Superior temporal gyrus (tissue), 1 donor: ENCODE measurements around the gene RNF220.

Source experiments
- DNase-seq: peaks from one replicate; pipeline ENCODE4 v3.0.0-alpha.2; 2016; ENCODE audit errors: extremely low spot score

RNF220 gene

DNA sequence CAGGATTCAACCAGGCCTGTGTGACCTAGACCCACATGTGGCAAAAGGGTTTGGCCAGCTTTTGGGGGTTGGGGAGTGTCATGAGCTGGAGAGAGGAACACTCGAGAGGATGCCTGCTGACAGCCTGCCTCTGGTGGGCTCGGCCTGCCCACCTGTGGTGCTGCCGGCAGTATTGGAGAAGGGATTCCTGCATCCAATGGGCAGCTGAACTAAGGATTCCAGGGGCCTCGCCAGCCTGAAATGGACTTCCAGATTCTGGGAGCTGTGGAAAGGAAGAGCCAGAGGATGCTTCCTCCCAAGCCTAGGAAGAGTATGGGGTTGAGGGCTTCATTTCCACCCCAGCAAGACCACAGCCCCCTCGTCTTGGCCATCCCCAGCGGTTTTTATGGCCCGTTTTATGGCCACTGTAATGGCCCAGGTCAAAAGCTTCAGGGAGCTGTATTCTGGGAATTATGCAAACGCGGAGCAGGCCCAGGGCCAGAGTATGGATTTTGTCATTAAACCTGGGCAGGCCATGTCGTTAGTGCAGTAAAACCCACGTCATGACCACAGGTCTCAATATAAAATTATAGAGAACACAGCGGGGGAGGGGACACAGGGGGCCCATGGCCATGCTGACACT, 205.6 kb downstream of the RNF220 start:
- DNase-seq: no peak

GRCh38 chr1:44611419-44611818, 206.4 kb downstream of the RNF220 start:
- no peak for DNase-seq

- no peak for DNase-seq
These were observed 206.8 kb downstream of the RNF220 start for GRCh38 chr1:44611866-44612265.

- no peak for DNase-seq
These were observed 208.9 kb downstream of the RNF220 start for GRCh38 chr1:44613941-44614340.

- no peak for DNase-seq
These were observed 211.4 kb downstream of the RNF220 start for GRCh38 chr1:44616284-44616990.

DNA sequence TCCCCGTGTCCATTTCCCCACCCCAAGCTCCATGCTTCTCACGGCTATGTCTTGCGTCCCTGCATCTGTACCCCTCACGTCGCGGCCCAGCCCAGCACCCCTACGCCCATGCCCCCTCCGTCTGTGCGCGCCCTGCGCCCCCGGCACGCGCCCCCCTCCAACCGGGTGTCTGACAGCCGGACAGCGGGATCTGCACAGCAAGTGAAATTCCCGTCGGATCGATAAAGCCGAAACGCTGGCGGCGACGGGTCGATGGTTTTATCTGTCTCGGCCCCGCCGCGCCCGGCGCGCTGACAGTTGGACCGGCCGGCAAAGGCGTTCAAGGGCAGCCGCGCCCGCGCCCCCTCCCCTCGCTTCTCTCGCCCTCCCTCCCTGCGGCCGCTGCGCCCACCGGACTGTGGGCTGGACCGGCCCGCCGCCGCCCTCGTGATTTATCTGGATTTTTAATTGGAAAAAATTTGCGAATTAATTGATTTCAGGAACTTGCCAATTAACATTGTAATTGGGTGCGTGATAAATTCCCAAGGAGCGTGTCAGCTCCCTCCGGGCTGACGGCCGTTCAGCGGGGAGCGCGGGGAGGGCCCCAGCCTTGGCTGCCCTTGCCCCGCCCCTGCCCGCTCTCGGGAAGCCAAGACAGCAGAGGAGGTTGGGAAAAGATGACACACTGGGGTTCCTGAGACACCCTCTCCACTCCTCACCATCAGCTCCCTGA, 212.1 kb downstream of the RNF220 start:
- no peak for DNase-seq

GRCh38 chr1:44617703-44618029, 212.6 kb downstream of the RNF220 start:
- DNase-seq: no peak

DNA sequence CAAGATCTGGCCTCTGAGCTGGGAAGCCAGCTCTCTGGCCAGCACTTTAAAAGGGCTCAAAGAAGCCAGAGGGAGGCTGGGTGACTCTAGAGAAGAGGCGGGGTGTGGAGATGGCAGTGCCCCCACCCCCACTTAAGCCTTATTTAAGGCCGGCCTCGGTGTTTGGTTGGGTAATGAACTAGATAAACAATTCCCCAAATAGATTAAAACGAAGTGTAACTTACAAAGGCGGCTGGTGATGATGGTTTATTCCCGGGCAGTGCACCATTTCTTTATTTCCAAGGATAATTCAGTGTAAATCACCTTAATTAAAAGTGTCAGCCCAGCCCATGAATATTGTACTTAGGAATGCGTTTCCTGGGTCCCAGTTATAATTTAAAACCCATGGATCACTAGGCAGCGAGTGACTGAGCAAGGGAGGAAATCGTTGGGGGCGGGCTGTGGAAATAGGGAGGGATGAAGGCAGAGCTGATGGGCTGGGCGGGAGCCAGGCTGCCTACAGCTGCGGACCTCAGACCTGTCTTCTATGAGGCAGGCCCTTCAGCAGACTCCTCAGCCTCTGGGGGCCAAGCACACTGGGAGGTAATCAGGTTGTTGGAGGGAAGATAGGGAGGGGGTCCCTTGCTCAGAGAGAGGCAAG, 214.3 kb downstream of the RNF220 start:
- DNase-seq: no peak

DNA sequence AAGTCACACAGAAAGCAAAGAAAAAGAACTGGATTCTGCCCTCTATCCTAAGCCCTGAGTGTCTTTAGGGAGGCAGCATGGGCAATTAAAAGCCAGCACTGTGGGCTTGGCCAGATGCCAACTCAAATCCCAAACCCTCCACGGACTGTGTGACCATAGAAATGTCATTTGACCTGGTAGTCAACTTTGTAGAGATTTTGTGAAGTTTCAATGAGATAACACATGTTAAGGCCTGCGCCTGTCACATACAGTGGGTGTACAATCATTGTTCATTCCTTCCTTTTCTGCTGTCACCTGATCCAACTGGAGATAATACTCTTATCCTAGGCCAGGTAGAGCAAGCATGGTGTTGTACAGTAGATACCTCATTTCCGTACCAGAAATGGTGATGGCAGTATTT, 215.0 kb downstream of the RNF220 start:
- no peak for DNase-seq

DNA sequence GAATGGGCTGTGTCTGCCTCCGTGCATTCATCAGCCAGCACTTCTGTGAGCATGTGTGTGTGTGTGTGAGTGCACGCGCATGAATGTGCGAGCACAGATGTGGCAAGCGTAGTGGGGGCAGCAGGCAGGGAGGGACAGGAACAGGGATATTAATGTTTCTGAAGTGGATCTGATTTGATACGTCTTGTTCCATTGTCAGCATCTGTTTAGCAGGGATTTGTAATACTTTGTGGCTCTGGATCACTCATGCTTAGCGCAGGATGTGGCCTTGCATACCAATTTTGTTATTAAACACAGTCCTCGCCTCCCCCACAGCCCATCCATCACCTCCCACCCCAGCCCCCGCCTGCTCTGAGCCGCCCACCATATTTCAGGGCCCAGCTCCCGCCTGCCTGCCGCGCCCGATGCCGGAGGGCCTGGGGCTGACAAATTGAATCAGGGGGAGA, 216.8 kb downstream of the RNF220 start:
- DNase-seq: no peak

GRCh38 chr1:44624268-44624901, 219.3 kb downstream of the RNF220 start:
- no peak for DNase-seq

DNA sequence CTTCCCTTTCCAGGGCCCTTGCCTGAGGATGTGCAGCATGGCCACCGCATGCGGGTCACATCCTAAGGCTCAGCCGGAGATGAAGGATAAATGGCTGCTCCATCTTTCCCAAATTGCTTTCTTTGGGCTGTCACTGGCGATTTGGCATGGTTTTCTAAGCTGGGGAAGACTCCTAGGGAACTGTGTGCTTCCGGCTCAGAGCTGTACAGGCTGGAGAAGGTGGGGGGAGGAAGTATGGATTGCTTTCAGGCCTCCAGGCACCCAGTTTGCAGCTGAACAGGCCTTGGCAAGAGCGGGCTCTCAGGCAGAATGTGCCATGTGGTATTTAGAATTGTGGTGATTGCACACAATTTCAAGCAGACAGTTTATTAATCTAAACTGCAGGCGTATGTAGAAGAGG, 220.3 kb downstream of the RNF220 start:
- DNase-seq: no peak

GRCh38 chr1:44628962-44629756, 224.1 kb downstream of the RNF220 start:
- DNase-seq: no peak

DNA sequence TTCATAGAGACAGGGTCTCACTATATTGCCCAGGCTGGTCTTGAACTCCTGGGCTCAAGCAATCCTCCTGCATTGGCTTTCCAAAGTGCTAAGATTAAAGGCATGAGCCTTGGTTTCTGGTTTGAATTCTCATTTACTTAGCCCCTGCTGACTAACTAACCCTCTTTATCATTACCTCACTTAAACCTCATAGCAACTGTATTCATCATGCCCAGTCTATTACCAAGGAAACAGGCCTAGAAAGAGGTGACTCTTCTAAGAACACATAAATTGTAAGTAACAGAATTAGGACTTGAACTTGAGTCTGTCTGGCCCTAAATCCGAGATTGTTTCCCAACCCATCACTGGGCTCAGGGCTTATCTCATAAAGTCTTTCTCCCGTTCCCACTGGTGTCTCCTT, 225.1 kb downstream of the RNF220 start:
- no peak for DNase-seq

DNA sequence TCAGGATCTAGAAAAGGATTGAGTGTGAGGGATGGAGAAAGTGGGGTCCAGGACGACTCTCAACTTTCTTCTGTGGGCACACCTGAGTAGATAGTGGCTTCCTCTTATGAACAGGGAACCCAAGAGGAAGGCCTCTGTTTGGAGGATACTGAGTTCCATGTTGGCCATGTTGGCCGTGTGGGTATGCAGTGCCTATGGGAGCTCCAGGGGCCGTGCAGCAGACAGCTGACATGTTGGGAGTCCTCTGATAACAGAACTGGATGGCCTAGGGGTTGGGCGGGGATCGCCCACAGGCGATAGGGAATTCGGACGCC, 226.2 kb downstream of the RNF220 start:
- peak; percentile 43 for DNase-seq

- peak; percentile 77 for DNase-seq
These were observed 226.8 kb downstream of the RNF220 start for GRCh38 chr1:44631647-44632539.

- DNase-seq: peak; percentile 45
These were observed 227.5 kb downstream of the RNF220 start for GRCh38 chr1:44632598-44632997.

- no peak for DNase-seq
These were observed 229.6 kb downstream of the RNF220 start for GRCh38 chr1:44634606-44635189.

DNA sequence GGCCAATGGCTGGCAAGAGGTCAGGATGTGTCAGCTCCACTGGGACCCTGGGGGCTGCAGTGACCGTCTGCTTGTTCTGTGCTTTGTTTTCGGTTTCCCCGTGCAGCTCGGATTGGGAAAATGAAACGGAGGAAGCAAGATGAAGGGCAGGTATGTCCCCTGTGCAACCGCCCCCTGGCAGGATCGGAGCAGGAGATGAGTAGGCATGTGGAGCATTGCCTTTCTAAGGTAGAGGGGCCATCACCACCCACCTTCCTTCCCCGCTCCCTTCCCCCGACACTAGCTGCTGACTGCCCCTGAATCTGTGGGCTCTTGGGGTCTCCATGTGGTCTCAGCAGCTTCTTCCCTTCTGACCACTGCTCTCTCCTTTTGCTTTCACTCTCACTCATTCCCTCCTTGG, 230.4 kb downstream of the RNF220 start:
- no peak for DNase-seq

GRCh38 chr1:44636083-44636687, 231.1 kb downstream of the RNF220 start:
- DNase-seq: no peak
